ENCODE measurements around the gene SORCS2. TPM values are rescaled to one million over a fixed set of nuclear protein-coding genes. Genes with fewer than 3 reads are reported as not detected.

Gene SORCS2
- total and polyA plus RNA-seq, 2 donors: 2.2 to 2.7 TPM

DNA sequence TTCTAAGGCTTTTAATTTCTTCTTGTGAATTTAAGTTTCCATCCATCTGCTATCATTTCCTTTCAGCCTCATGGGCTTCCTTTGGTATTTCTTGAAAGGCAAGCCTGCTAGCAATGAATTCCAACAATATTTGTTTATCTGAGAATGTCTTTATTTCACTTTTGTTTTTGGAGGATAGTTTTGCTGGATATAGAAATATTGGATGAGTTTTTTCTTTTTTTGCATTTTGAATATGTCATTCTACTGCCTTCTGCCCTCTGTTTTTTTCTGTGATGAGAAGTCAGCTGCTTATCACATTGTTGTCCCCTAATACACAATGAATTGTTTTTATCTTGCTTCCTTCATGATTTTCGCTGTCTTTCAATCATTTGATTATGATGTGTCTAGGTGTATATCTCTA is 13.2 kb upstream of the SORCS2 start:
- WGBS: 97% methylated on average over 1 of the region's 1 CpG
- no peaks in the 10 kb centered on the region for H3K27me3 ChIP-seq (ENCODE audit: control insufficient read depth in 2 of 2, insufficient read depth in 1 of 2, low read length in 1 of 2)
- H3K36me3 ChIP-seq (ENCODE audit: control insufficient read depth in 2 of 2, insufficient read depth in 2 of 2, low read length in 1 of 2): no peaks in the 10 kb centered on the region
- no peaks in the 10 kb centered on the region for H3K4me1 ChIP-seq (ENCODE audit: control insufficient read depth in 2 of 2, insufficient read depth in 2 of 2, low read length in 2 of 2)
- H3K27ac ChIP-seq (ENCODE audit: low read depth in 1 of 2, low read length in 1 of 2): no peak overlapping the region
- H3K9me3 ChIP-seq (ENCODE audit: control insufficient read depth in 2 of 2, insufficient read depth in 1 of 2, low read length in 1 of 2): no peaks in the 10 kb centered on the region
- no peak overlapping the region for H3K4me3 ChIP-seq (ENCODE audit: low read length in 2 of 2)
- no peak for DNase-seq (ENCODE audit: low read depth in 6 of 9, low spot score in 9 of 9)

DNA sequence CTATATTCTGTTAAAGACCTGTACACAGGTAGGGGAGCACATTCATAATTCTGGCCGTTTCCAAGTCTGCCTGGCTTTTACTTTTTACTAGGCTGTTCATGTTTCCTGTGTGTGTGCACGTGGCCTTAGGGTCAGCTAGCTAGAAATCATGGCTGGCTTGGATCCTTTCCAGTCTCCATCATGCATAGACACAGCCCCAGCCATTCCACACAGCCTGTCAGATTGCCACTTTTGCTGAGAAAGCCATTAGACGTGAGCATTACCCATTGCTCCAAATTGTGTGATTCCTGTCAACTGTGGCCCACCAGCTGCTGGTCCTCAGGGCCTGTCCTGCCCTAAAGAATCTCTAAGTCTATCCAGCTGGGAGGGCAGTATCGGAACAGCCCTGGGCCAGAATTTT is 11.4 kb upstream of the SORCS2 start:
- no peaks in the 10 kb centered on the region for H3K36me3 ChIP-seq (ENCODE audit: control insufficient read depth in 2 of 2, insufficient read depth in 2 of 2, low read length in 1 of 2)
- no peaks in the 10 kb centered on the region for H3K9me3 ChIP-seq (ENCODE audit: control insufficient read depth in 2 of 2, insufficient read depth in 1 of 2, low read length in 1 of 2)
- H3K27me3 ChIP-seq (ENCODE audit: control insufficient read depth in 2 of 2, insufficient read depth in 1 of 2, low read length in 1 of 2): no peaks in the 10 kb centered on the region
- no peak for DNase-seq (ENCODE audit: low read depth in 6 of 9, low spot score in 9 of 9)
- H3K4me1 ChIP-seq (ENCODE audit: control insufficient read depth in 2 of 2, insufficient read depth in 2 of 2, low read length in 2 of 2): no peaks in the 10 kb centered on the region
- no peak overlapping the region for H3K4me3 ChIP-seq (ENCODE audit: low read length in 2 of 2)
- H3K27ac ChIP-seq (ENCODE audit: low read depth in 1 of 2, low read length in 1 of 2): no peak overlapping the region
- WGBS: 69% methylated on average over 4 of the region's 4 CpGs

DNA sequence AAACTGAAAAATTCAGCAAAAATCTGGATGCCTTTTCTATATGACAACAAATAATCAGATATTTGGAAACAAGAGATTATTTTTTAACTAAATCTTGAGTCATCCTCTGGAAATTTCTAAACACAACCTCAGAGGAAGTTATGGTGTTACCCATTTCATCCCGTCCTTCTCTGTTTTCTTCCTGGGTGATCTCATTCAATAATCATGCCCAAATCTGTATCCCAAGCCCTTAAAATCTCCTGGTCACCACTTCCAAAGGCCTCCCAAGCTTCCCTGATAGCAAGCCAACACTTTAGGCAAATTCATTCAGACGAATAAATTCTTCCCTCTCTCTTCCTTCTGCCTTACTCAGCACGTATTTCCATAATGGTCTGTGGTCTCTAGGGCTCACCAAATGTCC is 9.7 kb upstream of the SORCS2 start:
- Histone ChIP-seq H3K4me1 (ENCODE audit: control insufficient read depth in 2 of 2, insufficient read depth in 2 of 2, low read length in 2 of 2) (no peaks in the 10 kb centered on the region), H3K9me3 (ENCODE audit: control insufficient read depth in 2 of 2, insufficient read depth in 1 of 2, low read length in 1 of 2) (no peaks in the 10 kb centered on the region), H3K27ac (ENCODE audit: low read depth in 1 of 2, low read length in 1 of 2) (no peak overlapping the region), H3K4me3 (ENCODE audit: low read length in 2 of 2) (no peak overlapping the region), H3K36me3 (ENCODE audit: control insufficient read depth in 2 of 2, insufficient read depth in 2 of 2, low read length in 1 of 2) (no peaks in the 10 kb centered on the region), H3K27me3 (ENCODE audit: control insufficient read depth in 2 of 2, insufficient read depth in 1 of 2, low read length in 1 of 2) (no peaks in the 10 kb centered on the region)
- DNase-seq (ENCODE audit: low read depth in 6 of 9, low spot score in 9 of 9): no peak
- WGBS: 87% methylated on average over 3 of the region's 3 CpGs

DNA sequence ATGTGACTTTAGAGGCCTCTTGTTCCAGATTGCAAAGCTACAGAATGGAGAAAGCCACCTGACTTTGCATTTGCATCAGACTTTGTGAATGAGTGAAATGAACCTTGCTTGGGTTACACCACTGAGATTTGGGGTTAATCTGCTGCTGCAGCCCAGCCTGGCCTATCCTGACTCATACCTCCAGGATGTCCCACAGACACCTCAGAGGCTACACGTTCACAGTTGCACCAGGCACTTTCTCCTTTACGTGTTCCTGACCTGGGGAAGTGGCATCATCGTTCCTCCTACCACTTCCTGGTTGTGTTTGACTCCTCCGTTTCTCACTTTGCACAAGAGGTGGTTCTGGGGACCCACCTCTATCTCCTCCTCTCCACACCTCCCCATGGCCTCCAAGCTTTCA is 9.2 kb upstream of the SORCS2 start:
- no peaks in the 10 kb centered on the region for H3K27me3 ChIP-seq (ENCODE audit: control insufficient read depth in 2 of 2, insufficient read depth in 1 of 2, low read length in 1 of 2)
- no peaks in the 10 kb centered on the region for H3K36me3 ChIP-seq (ENCODE audit: control insufficient read depth in 2 of 2, insufficient read depth in 2 of 2, low read length in 1 of 2)
- H3K9me3 ChIP-seq (ENCODE audit: control insufficient read depth in 2 of 2, insufficient read depth in 1 of 2, low read length in 1 of 2): no peaks in the 10 kb centered on the region
- DNase-seq (ENCODE audit: low read depth in 6 of 9, low spot score in 9 of 9): no peak
- H3K27ac ChIP-seq (ENCODE audit: low read depth in 1 of 2, low read length in 1 of 2): no peak overlapping the region
- H3K4me1 ChIP-seq (ENCODE audit: control insufficient read depth in 2 of 2, insufficient read depth in 2 of 2, low read length in 2 of 2): no peaks in the 10 kb centered on the region
- no peak overlapping the region for H3K4me3 ChIP-seq (ENCODE audit: low read length in 2 of 2)
- WGBS: 52% methylated on average over 4 of the region's 4 CpGs

DNA sequence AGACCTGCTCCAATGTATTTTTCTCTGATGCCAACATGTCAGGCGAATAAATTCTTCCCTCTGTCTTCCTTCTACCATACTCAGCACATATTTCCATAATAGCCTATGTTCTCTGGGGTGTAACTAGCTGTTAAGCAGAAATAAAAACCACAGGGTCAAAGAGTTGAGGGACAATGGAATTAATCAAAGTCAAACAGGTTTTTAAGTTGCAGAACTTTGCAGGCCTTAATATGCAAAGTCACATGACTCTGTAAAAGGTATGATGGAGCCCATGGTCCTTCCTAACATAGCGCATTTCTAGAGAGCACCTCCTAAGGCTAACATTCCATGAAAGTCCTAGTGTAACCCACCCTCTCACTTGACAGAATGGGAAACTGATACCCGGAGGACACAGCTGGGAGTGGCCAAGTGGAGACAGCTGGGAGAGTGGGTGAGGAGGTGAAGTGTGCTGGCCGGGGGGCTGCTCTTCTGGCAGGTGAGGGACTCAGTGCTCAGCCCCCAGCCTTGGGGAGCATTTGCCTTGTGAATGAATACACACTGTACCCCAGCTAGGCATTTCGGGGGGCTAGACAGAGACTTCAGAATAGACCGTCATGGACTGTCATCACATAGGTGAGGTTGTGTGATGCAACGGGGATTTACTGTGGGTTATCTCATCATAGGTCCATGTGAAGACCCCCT is 8.4 kb upstream of the SORCS2 start:
- no peaks in the 10 kb centered on the region for H3K4me1 ChIP-seq (ENCODE audit: control insufficient read depth in 2 of 2, insufficient read depth in 2 of 2, low read length in 2 of 2)
- H3K27me3 ChIP-seq (ENCODE audit: control insufficient read depth in 2 of 2, insufficient read depth in 1 of 2, low read length in 1 of 2): peaks cover 0 to 4% of the 10 kb centered on the region in 2 donors
- H3K27ac ChIP-seq (ENCODE audit: low read depth in 1 of 2, low read length in 1 of 2): no peak overlapping the region
- no peaks in the 10 kb centered on the region for H3K9me3 ChIP-seq (ENCODE audit: control insufficient read depth in 2 of 2, insufficient read depth in 1 of 2, low read length in 1 of 2)
- H3K36me3 ChIP-seq (ENCODE audit: control insufficient read depth in 2 of 2, insufficient read depth in 2 of 2, low read length in 1 of 2): no peaks in the 10 kb centered on the region
- no peak overlapping the region for H3K4me3 ChIP-seq (ENCODE audit: low read length in 2 of 2)
- no peak for DNase-seq (ENCODE audit: low read depth in 6 of 9, low spot score in 9 of 9)
- 93% methylated on average over 7 of the region's 7 CpGs for WGBS

DNA sequence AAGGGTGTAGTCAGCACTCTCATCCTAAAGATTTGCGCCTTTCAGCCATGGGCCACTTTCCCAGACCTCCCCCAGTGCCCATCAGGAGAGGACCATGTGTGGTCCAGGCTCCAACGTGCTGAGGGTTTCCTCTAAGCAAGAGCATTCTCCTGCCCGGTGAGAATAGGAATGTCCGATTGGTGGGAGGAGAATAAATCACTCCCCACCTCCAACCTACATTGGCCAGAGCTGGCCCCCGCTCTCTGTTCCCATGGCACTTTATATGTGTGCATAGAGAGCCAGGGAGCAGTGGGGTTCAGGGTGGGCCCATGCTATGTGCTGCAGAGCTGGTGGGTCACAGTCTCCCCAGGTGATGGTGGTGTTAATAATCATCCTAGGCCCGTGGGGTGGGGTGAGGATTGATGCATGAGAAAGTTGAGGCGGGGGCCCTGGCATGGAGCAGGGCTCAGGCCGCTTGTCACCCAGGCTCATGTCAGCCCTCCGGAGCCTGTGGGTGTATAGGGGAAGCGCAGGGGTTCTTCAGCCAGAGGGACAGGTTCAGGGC is 6.8 kb upstream of the SORCS2 start:
- no peak overlapping the region for H3K27ac ChIP-seq (ENCODE audit: low read depth in 1 of 2, low read length in 1 of 2)
- H3K9me3 ChIP-seq (ENCODE audit: control insufficient read depth in 2 of 2, insufficient read depth in 1 of 2, low read length in 1 of 2): no peaks in the 10 kb centered on the region
- WGBS: 89% methylated on average over 10 of the region's 10 CpGs
- H3K36me3 ChIP-seq (ENCODE audit: control insufficient read depth in 2 of 2, insufficient read depth in 2 of 2, low read length in 1 of 2): no peaks in the 10 kb centered on the region
- peaks cover 0 to 9% of the 10 kb centered on the region in 2 donors for H3K27me3 ChIP-seq (ENCODE audit: control insufficient read depth in 2 of 2, insufficient read depth in 1 of 2, low read length in 1 of 2)
- no peaks in the 10 kb centered on the region for H3K4me1 ChIP-seq (ENCODE audit: control insufficient read depth in 2 of 2, insufficient read depth in 2 of 2, low read length in 2 of 2)
- no peak overlapping the region for H3K4me3 ChIP-seq (ENCODE audit: low read length in 2 of 2)
- DNase-seq (ENCODE audit: low read depth in 6 of 9, low spot score in 9 of 9): no peak

DNA sequence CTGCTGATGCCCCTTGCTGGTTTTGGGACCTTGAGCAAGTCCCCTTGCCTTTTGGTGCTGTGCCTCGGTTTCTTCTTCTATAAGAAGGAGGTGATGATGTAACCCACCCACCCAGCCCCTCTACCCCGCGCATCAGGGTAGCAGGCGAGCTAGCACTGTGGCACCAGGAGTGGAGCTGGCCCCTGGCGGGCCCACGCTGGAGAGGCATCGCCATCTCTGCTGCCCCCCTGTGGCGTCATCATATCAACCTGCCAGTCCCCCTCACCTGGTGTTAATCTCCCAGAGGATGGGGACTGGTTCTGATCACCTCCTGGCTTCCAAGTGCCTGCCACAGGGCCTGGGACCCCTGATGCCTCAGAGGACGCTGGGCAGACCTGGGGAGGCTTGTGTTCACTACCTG is 6.3 kb upstream of the SORCS2 start:
- H3K36me3 ChIP-seq (ENCODE audit: control insufficient read depth in 2 of 2, insufficient read depth in 2 of 2, low read length in 1 of 2): no peaks in the 10 kb centered on the region
- no peaks in the 10 kb centered on the region for H3K4me1 ChIP-seq (ENCODE audit: control insufficient read depth in 2 of 2, insufficient read depth in 2 of 2, low read length in 2 of 2)
- H3K27ac ChIP-seq (ENCODE audit: low read depth in 1 of 2, low read length in 1 of 2): no peak overlapping the region
- no peak overlapping the region for H3K4me3 ChIP-seq (ENCODE audit: low read length in 2 of 2)
- peaks cover under 1 to 12% of the 10 kb centered on the region in 2 donors for H3K27me3 ChIP-seq (ENCODE audit: control insufficient read depth in 2 of 2, insufficient read depth in 1 of 2, low read length in 1 of 2)
- no peak for DNase-seq (ENCODE audit: low read depth in 6 of 9, low spot score in 9 of 9)
- 51% methylated on average over 9 of the region's 9 CpGs for WGBS
- H3K9me3 ChIP-seq (ENCODE audit: control insufficient read depth in 2 of 2, insufficient read depth in 1 of 2, low read length in 1 of 2): no peaks in the 10 kb centered on the region

DNA sequence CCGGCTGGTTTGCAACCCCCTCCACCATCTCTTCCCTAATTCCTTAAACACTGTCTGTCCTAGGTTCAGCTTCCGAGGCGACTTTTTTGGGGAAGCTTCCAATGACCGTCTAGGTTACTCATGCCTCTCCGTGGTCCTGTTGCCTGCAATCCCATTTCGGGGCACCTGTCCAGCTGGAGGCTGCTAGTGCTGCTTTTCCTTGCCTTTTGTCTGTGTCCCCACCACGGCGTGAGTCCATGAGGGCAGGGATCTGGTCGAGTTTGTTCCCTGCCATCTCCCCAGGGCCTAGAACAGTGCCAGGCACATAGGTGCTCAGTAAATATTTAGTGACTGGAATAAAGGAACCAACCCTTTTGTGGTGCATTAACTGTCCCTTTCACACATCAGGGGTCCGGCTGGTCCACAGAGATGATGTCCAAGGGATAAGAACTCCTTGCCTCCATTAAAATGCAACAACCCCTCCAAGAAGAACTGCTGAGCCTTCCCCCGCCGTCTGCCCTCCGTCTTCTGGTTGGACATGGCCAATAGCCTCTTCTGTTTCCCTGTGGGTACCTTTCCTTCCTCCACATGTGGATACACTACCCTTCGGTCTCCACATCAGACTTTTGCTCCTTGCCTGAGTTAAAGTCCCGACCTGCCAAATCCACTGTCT is 5.7 kb upstream of the SORCS2 start:
- WGBS: 84% methylated on average over 15 of the region's 15 CpGs
- Histone ChIP-seq H3K9me3 (ENCODE audit: control insufficient read depth in 2 of 2, insufficient read depth in 1 of 2, low read length in 1 of 2) (no peaks in the 10 kb centered on the region), H3K36me3 (ENCODE audit: control insufficient read depth in 2 of 2, insufficient read depth in 2 of 2, low read length in 1 of 2) (no peaks in the 10 kb centered on the region), H3K4me3 (ENCODE audit: low read length in 2 of 2) (no peak overlapping the region), H3K27ac (ENCODE audit: low read depth in 1 of 2, low read length in 1 of 2) (no peak overlapping the region), H3K27me3 (ENCODE audit: control insufficient read depth in 2 of 2, insufficient read depth in 1 of 2, low read length in 1 of 2) (peaks cover 5 to 18% of the 10 kb centered on the region in 2 donors), H3K4me1 (ENCODE audit: control insufficient read depth in 2 of 2, insufficient read depth in 2 of 2, low read length in 2 of 2) (no peaks in the 10 kb centered on the region)
- no peak for DNase-seq (ENCODE audit: low read depth in 6 of 9, low spot score in 9 of 9)

DNA sequence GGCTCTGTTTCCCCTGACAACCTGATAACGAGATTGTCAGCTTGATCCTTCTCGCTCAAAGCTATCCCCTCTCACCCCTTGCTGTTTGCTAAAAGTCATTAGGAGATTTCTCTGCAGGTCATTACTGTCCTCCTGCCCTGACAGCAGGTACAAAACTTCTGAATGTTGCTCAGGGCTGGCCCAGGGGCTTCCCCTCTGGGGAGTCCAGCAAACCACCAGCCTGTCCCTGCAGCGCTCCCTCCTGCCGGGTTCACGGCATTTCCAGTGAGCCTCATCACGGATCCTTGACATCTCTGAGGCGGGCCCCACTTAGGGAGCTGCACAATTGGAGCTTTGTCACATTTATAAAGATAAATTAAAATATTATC is 5.2 kb upstream of the SORCS2 start:
- Histone ChIP-seq H3K36me3 (ENCODE audit: control insufficient read depth in 2 of 2, insufficient read depth in 2 of 2, low read length in 1 of 2) (no peaks in the 10 kb centered on the region), H3K27ac (ENCODE audit: low read depth in 1 of 2, low read length in 1 of 2) (no peak overlapping the region), H3K27me3 (ENCODE audit: control insufficient read depth in 2 of 2, insufficient read depth in 1 of 2, low read length in 1 of 2) (peaks cover 10 to 23% of the 10 kb centered on the region in 2 donors), H3K4me3 (ENCODE audit: low read length in 2 of 2) (no peak overlapping the region), H3K4me1 (ENCODE audit: control insufficient read depth in 2 of 2, insufficient read depth in 2 of 2, low read length in 2 of 2) (no peaks in the 10 kb centered on the region), H3K9me3 (ENCODE audit: control insufficient read depth in 2 of 2, insufficient read depth in 1 of 2, low read length in 1 of 2) (no peaks in the 10 kb centered on the region)
- 62% methylated on average over 7 of the region's 7 CpGs for WGBS
- DNase-seq (ENCODE audit: low read depth in 6 of 9, low spot score in 9 of 9): no peak

Data from thymus (tissue), 11 donors.